KOPT-K1 (cell line): ENCODE data around the gene KCNK7.

ENCODE experiments used
- H3K27ac ChIP-seq: fragments of 200-600 bp; sonication (generic); 2 replicates; pipeline ENCODE4 v1.5.1; 2016; ENCODE audit warnings: antibody characterized with exemption, mild to moderate bottlenecking, low read depth, low read length; ENCODE audit not compliant: poor library complexity, severe bottlenecking
- H3K36me3 ChIP-seq: fragments of 200-600 bp; sonication (generic); 2 replicates; pipeline ENCODE4 v1.5.1; 2017; ENCODE audit warnings: antibody characterized with exemption, mild to moderate bottlenecking, low read length, moderate library complexity; ENCODE audit not compliant: insufficient read depth
- H3K9me3 ChIP-seq: fragments of 200-600 bp; sonication (generic); 2 replicates; pipeline ENCODE4 v1.5.1; 2017; ENCODE audit warnings: antibody characterized with exemption, low read length, mild to moderate bottlenecking; ENCODE audit not compliant: insufficient read depth, poor library complexity, severe bottlenecking

Gene KCNK7

GRCh38 chr11:65634440-65634839 is 38.8 kb upstream of the KCNK7 start:
- Histone ChIP-seq H3K36me3 (peaks cover 76% of the 10 kb centered on the region), H3K27ac (no peak overlapping the region), H3K9me3 (no peaks in the 10 kb centered on the region)

GRCh38 chr11:65634109-65634436 is 38.5 kb upstream of the KCNK7 start:
- no peaks in the 10 kb centered on the region for H3K9me3 ChIP-seq
- H3K27ac ChIP-seq = no peak overlapping the region
- peaks cover 79% of the 10 kb centered on the region for H3K36me3 ChIP-seq

GRCh38 chr11:65633390-65634108 is 37.9 kb upstream of the KCNK7 start:
- Histone ChIP-seq H3K9me3 (no peaks in the 10 kb centered on the region), H3K27ac (no peak overlapping the region), H3K36me3 (peaks cover 85% of the 10 kb centered on the region)

GRCh38 chr11:65630215-65630614 is 34.6 kb upstream of the KCNK7 start:
- Histone ChIP-seq H3K36me3 (peaks cover 98% of the 10 kb centered on the region), H3K27ac (no peak overlapping the region), H3K9me3 (no peaks in the 10 kb centered on the region)

GRCh38 chr11:65629579-65629978 is 34.0 kb upstream of the KCNK7 start:
- Histone ChIP-seq H3K9me3 (no peaks in the 10 kb centered on the region), H3K36me3 (peaks cover 98% of the 10 kb centered on the region), H3K27ac (no peak overlapping the region)

- peaks cover 100% of the 10 kb centered on the region for H3K36me3 ChIP-seq
- H3K9me3 ChIP-seq = no peaks in the 10 kb centered on the region
- no peak overlapping the region for H3K27ac ChIP-seq
These were observed 31.6 kb upstream of the KCNK7 start for GRCh38 chr11:65627202-65627601.

GRCh38 chr11:65625628-65626342 is 30.2 kb upstream of the KCNK7 start:
- H3K36me3 ChIP-seq = peaks cover 100% of the 10 kb centered on the region
- no peak overlapping the region for H3K27ac ChIP-seq
- no peaks in the 10 kb centered on the region for H3K9me3 ChIP-seq

- H3K36me3 ChIP-seq = peaks cover 100% of the 10 kb centered on the region
- H3K9me3 ChIP-seq = no peaks in the 10 kb centered on the region
- H3K27ac ChIP-seq = no peak overlapping the region
These were observed 29.5 kb upstream of the KCNK7 start for GRCh38 chr11:65624931-65625627.

- peaks cover 100% of the 10 kb centered on the region for H3K36me3 ChIP-seq
- H3K9me3 ChIP-seq = no peaks in the 10 kb centered on the region
- H3K27ac ChIP-seq = no peak overlapping the region
These were observed 28.4 kb upstream of the KCNK7 start for GRCh38 chr11:65623852-65624616.

GRCh38 chr11:65623177-65623576 is 27.6 kb upstream of the KCNK7 start:
- H3K36me3 ChIP-seq = peaks cover 100% of the 10 kb centered on the region
- no peak overlapping the region for H3K27ac ChIP-seq
- no peaks in the 10 kb centered on the region for H3K9me3 ChIP-seq

- no peak overlapping the region for H3K27ac ChIP-seq
- peaks cover 100% of the 10 kb centered on the region for H3K36me3 ChIP-seq
- H3K9me3 ChIP-seq = no peaks in the 10 kb centered on the region
These were observed 26.4 kb upstream of the KCNK7 start for GRCh38 chr11:65622011-65622410.

- Histone ChIP-seq H3K36me3 (peaks cover 97% of the 10 kb centered on the region), H3K9me3 (no peaks in the 10 kb centered on the region), H3K27ac (no peak overlapping the region)
These were observed 25.9 kb upstream of the KCNK7 start for GRCh38 chr11:65621460-65621859.

GRCh38 chr11:65620666-65621065 is 25.1 kb upstream of the KCNK7 start:
- H3K9me3 ChIP-seq = no peaks in the 10 kb centered on the region
- H3K27ac ChIP-seq = no peak overlapping the region
- H3K36me3 ChIP-seq = peaks cover 89% of the 10 kb centered on the region

GRCh38 chr11:65619281-65619928 is 23.8 kb upstream of the KCNK7 start:
- Histone ChIP-seq H3K9me3 (no peaks in the 10 kb centered on the region), H3K27ac (no peak overlapping the region), H3K36me3 (peaks cover 76% of the 10 kb centered on the region)
